GM19238 (cell line): ENCODE data around the gene RCOR2.

Experiments
- DNase-seq: peaks from one replicate; pipeline ENCODE4 v3.0.0; 2011; ENCODE audit warnings: low spot score; ENCODE audit not compliant: insufficient read length

Gene RCOR2

GRCh38 chr11:63907808-63908530 lies 9.0 kb downstream of the RCOR2 start:
- no peak for DNase-seq

GRCh38 chr11:63907063-63907462 lies 9.9 kb downstream of the RCOR2 start:
- DNase-seq = no peak

- peak; percentile 50 for DNase-seq
Observed at GRCh38 chr11:63906585-63906984, 10.4 kb downstream of the RCOR2 start.

- no peak for DNase-seq
Observed at GRCh38 chr11:63906087-63906486, 10.9 kb downstream of the RCOR2 start.

- DNase-seq = no peak
Observed at GRCh38 chr11:63905179-63905578, 11.8 kb downstream of the RCOR2 start.

- no peak for DNase-seq
Observed at GRCh38 chr11:63904743-63905142, 12.2 kb downstream of the RCOR2 start.

GRCh38 chr11:63903884-63904283 lies 13.1 kb downstream of the RCOR2 start:
- no peak for DNase-seq

- no peak for DNase-seq
Observed at GRCh38 chr11:63901660-63902059, 15.3 kb downstream of the RCOR2 start.

- DNase-seq = no peak
Observed at GRCh38 chr11:63897459-63898146, 19.4 kb downstream of the RCOR2 start.

- DNase-seq = no peak
Observed at GRCh38 chr11:63896071-63896470, 20.9 kb downstream of the RCOR2 start.

GRCh38 chr11:63893355-63893754 lies 23.6 kb downstream of the RCOR2 start:
- DNase-seq = no peak

GRCh38 chr11:63892228-63892627 lies 24.7 kb downstream of the RCOR2 start:
- no peak for DNase-seq

GRCh38 chr11:63890368-63890767 lies 26.6 kb downstream of the RCOR2 start:
- no peak for DNase-seq

- DNase-seq = no peak
Observed at GRCh38 chr11:63889344-63889743, 27.6 kb downstream of the RCOR2 start.

- peak; percentile 83 for DNase-seq
Observed at GRCh38 chr11:63888170-63889086, 28.5 kb downstream of the RCOR2 start.

GRCh38 chr11:63887386-63887999 lies 29.5 kb downstream of the RCOR2 start:
- no peak for DNase-seq

GRCh38 chr11:63884196-63884932 lies 32.6 kb downstream of the RCOR2 start:
- no peak for DNase-seq

GRCh38 chr11:63883791-63884190 lies 33.2 kb downstream of the RCOR2 start:
- no peak for DNase-seq

GRCh38 chr11:63882555-63883242 lies 34.3 kb downstream of the RCOR2 start:
- no peak for DNase-seq

- DNase-seq = no peak
Observed at GRCh38 chr11:63880403-63880790, 36.6 kb downstream of the RCOR2 start.
